MCF 10A (cell line): ENCODE data around the gene ADGRG7. TPM values are rescaled to one million over a fixed set of nuclear protein-coding genes. Genes with fewer than 3 reads are reported as not detected.

Source experiments
- BruUV-seq: library from RNA; stranded (reverse); fragments of 400-500 nt; replicated peaks from 2 replicates; lab custom pipeline; 2021; lab: Mats Ljungman, UMichigan
- CTCF ChIA-PET: fragments of 300-600 bp; sonication (Branson Sonifier 250); formaldehyde crosslinking; extraction: SDS; loops from one replicate; lab custom pipeline; 2021; ENCODE audit warnings: antibody characterized with exemption, inconsistent platforms; lab: Yijun Ruan, JAX
- POLR2A ChIA-PET: fragments of 300-600, 350-650 bp; sonication (Branson Sonifier 250); formaldehyde crosslinking; extraction: SDS; loops from one replicate; lab custom pipeline; 2020; ENCODE audit warnings: antibody characterized with exemption, inconsistent platforms; lab: Yijun Ruan, JAX
- DNase-seq: peaks from one replicate; pipeline ENCODE4 v3.0.0-alpha.2; 2018; ENCODE audit not compliant: unreplicated experiment
- H3K27ac Mint-ChIP-seq: one replicate; pipeline ENCODE4 v1.8.0; 2022; ENCODE audit warnings: mild to moderate bottlenecking, low read depth, mixed read lengths; ENCODE audit not compliant: unreplicated experiment
- H3K27me3 Mint-ChIP-seq: one replicate; pipeline ENCODE4 v1.8.0; 2022; ENCODE audit warnings: mixed read lengths; ENCODE audit not compliant: insufficient read depth, unreplicated experiment
- H3K36me3 Mint-ChIP-seq: one replicate; pipeline ENCODE4 v1.8.0; 2022; ENCODE audit warnings: mild to moderate bottlenecking, moderate library complexity, mixed read lengths; ENCODE audit not compliant: insufficient read depth, unreplicated experiment
- H3K4me1 Mint-ChIP-seq: one replicate; pipeline ENCODE4 v1.8.0; 2022; ENCODE audit warnings: mixed read lengths; ENCODE audit not compliant: insufficient read depth, unreplicated experiment
- H3K4me3 Mint-ChIP-seq: one replicate; pipeline ENCODE4 v1.8.0; 2022; ENCODE audit warnings: mild to moderate bottlenecking, moderate library complexity, mixed read lengths; ENCODE audit not compliant: unreplicated experiment
- H3K9me3 Mint-ChIP-seq: one replicate; pipeline ENCODE4 v1.8.0; 2022; ENCODE audit warnings: mixed read lengths; ENCODE audit not compliant: unreplicated experiment
- intact Hi-C: fragments of 100-400 bp; cut with micrococcal nuclease; formaldehyde crosslinking; loops from 2 replicates; pipeline ENCODE4 v1.14.1; 2022
- total RNA-seq: library from RNA; stranded (reverse); gene quantifications from 2 replicates; pipeline ENCODE4 v1.2.3, GENCODE V29; 2022
- TF ChIP-seq, protein P1 (sequence below): fragments of 200-600 bp; IDR thresholded peaks from one replicate; pipeline ENCODE4 v1.8.0; 2022; ENCODE audit warnings: antibody characterized with exemption, mild to moderate bottlenecking; ENCODE audit not compliant: unreplicated experiment

ADGRG7 gene
- total RNA-seq, 1 experiment from 2014 or later = not detected

DNA sequence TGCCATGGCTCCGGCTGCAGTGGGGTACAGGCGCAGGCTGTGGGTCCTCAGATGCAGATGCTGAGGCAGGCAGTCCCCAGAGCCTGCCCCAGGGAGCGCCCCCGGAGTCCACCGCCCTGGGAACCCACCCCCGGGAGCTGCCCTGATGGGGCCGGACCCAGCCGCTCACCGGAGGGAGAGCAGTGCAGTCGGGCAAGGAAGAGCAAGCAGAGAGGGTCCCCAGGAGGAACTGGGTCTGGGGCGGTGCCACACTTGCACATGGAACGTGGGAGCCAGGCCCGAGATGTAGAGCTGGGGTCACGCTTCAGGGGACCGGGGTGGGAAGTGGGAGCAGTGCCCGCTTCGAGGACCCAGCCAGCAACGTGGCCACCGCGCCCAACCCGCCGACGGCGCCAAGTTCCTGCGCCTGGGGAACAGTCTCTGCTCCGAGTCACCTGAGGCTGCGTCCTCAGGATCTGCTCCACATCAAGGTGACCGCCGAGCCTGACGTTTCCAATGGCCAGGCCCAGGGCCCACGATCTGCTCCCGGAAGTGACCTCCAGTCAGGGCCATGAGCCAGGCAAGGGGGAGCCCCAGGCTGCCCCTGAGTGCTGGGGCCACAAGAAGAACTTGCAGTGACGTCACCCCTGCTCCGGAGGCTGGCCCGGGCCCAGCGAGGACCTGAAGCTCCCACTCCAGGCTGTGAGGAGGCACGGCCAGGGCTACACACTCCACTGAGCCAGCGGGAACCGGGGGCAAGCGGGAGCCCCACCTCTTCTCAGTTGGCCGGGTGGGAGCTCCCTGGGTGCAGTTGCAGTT, 72.9 kb downstream of the ADGRG7 start:
- intact Hi-C loops = no loop called here
- H3K27ac Mint-ChIP-seq = no peak overlapping the region
- no TSS peak for BruUV-seq
- TF ChIP-seq, protein P1, sequence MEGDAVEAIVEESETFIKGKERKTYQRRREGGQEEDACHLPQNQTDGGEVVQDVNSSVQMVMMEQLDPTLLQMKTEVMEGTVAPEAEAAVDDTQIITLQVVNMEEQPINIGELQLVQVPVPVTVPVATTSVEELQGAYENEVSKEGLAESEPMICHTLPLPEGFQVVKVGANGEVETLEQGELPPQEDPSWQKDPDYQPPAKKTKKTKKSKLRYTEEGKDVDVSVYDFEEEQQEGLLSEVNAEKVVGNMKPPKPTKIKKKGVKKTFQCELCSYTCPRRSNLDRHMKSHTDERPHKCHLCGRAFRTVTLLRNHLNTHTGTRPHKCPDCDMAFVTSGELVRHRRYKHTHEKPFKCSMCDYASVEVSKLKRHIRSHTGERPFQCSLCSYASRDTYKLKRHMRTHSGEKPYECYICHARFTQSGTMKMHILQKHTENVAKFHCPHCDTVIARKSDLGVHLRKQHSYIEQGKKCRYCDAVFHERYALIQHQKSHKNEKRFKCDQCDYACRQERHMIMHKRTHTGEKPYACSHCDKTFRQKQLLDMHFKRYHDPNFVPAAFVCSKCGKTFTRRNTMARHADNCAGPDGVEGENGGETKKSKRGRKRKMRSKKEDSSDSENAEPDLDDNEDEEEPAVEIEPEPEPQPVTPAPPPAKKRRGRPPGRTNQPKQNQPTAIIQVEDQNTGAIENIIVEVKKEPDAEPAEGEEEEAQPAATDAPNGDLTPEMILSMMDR = no peak
- DNase-seq = no peak
- H3K9me3 Mint-ChIP-seq = no peaks in the 10 kb centered on the region
- H3K4me1 Mint-ChIP-seq = no peaks in the 10 kb centered on the region
- no peaks in the 10 kb centered on the region for H3K36me3 Mint-ChIP-seq
- H3K27me3 Mint-ChIP-seq = no peaks in the 10 kb centered on the region
- ChIA-PET POLR2A (no interaction called here), CTCF (interaction anchor here (0.7 to 1.2 kb wide), 3 partner anchors 26 to 79 kb away, joined by 3 read pairs; no protein-coding TSS in a partner anchor)
- no peak overlapping the region for H3K4me3 Mint-ChIP-seq

DNA sequence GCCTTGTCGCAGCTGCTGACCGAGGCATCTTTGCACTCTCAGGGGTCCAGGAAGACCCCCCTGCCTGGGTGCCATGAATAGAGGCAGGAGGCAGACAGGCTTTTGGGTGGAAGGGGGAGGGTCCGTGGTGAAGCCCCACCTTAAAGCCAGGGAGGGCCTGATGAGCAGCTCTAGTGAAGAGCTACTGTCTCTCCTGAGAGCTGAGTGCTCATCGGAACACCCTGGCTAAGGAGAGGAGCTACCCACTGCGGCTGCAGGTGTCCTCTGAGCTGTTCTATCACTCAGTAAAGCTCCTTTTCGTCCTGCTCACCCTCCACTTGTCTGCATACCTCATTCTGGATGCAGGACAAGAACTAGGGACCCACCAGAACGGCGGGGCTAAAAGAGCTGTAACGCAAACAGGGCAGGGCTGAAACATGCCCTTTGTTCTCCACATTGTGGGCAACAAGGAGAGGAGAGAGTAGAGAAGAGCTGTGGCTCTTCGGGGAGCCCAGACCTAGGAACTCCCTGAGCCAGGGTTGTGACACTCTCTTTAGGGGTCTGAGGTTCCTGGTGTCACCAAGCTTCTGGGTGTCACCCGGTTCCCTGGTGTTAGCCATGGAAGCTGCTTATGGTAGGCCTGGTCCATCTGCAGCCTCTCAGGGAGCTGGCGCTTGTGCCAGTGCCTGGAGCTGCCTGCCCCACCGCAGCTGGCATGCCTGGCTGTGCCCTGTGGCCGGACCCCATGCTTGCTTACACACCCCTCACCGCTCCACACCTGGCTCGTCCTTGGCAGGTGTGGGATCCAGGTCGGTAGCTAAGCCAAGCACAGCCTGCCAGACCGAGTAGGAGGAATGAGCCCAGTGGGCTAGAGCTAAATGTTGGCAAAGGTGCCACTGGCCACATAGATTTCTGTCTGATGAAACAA, 73.7 kb downstream of the ADGRG7 start:
- no peak overlapping the region for H3K27ac Mint-ChIP-seq

DNA sequence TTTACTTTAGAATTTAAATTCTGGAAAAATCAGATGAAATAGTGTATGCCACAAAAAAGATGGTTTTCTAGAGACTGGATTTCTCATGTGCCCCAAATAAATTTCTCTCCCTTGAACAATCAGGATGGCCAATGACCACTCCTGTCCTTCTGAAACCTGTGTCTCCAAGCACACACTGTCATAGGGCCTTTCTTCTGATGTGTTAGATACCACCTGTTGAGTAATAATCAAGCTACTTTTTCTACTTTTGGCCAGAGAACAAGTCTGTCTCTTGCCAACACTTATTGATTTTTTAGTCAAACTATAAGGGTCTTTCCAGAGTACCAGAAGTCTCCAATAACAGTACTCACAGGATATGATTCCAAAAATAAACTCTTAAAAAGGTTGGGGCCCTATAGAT, 83.8 kb downstream of the ADGRG7 start:
- Mint-ChIP-seq H3K9me3 (peaks cover 4% of the 10 kb centered on the region), H3K4me1 (peaks cover 11% of the 10 kb centered on the region), H3K36me3 (peaks cover 4% of the 10 kb centered on the region), H3K4me3 (no peak overlapping the region), H3K27ac (no peak overlapping the region), H3K27me3 (no peaks in the 10 kb centered on the region)
- no peak for DNase-seq
- TF ChIP-seq, protein P1 = no peak
- CTCF ChIA-PET = interaction anchor here (0.5 to 1.6 kb wide), 2 partner anchors 17 to 237 kb away, joined by 3 to 7 read pairs; no protein-coding TSS in a partner anchor
- POLR2A ChIA-PET = interaction anchor here (1.1 to 1.6 kb wide), 3 partner anchors 14 to 26 kb away, joined by 3 to 8 read pairs (median 4); no protein-coding TSS in a partner anchor
- intact Hi-C loops = no loop called here
- no TSS peak for BruUV-seq

More for the DNA sequence above, 73.7 kb downstream of the ADGRG7 start:
- Mint-ChIP-seq H3K27me3 (no peaks in the 10 kb centered on the region), H3K9me3 (peaks cover 1% of the 10 kb centered on the region), H3K4me3 (no peak overlapping the region), H3K4me1 (no peaks in the 10 kb centered on the region), H3K36me3 (peaks cover under 1% of the 10 kb centered on the region)
- TF ChIP-seq, protein P1 = no peak
- ChIA-PET POLR2A (interaction anchor here (0.9 kb wide), 1 partner anchor 45 kb away, joined by 3 read pairs; no protein-coding TSS in a partner anchor), CTCF (interaction anchor here (0.7 to 1.2 kb wide), 3 partner anchors 26 to 80 kb away, joined by 3 read pairs; no protein-coding TSS in a partner anchor)
- DNase-seq = no peak
- no TSS peak for BruUV-seq
- intact Hi-C loops = no loop called here

DNA sequence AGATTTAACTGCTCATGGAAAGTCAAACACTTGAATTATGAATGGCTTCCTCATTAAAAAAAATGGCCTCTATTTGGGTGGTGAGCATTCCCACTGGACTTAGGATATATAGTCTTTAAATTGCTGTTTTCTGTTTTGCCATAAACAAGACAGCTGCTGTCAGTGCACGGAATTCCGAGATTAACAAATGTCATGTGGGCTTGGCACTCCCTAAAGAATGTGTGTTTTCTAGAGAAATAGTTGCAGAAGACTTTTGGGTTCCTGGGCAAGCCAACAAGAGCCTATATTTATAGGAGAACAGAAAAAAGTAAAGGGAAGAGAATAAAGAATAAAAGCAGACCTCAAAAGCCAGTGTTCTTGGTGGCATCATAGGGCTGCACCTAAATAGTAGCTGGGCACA, 86.3 kb downstream of the ADGRG7 start:
- Mint-ChIP-seq H3K27me3 (no peaks in the 10 kb centered on the region), H3K4me3 (no peak overlapping the region), H3K36me3 (no peaks in the 10 kb centered on the region), H3K9me3 (no peaks in the 10 kb centered on the region), H3K4me1 (peaks cover 11% of the 10 kb centered on the region), H3K27ac (no peak overlapping the region)
- no TSS peak for BruUV-seq
- no peak for DNase-seq
- TF ChIP-seq, protein P1 = no peak
- CTCF ChIA-PET = no interaction called here
- POLR2A ChIA-PET = interaction anchor here (0.6 to 2.3 kb wide), 8 partner anchors 11 to 283 kb away, joined by 3 to 11 read pairs (median 4); partner anchors contain the start of gene TFG
- intact Hi-C loops = no loop called here
